Thyroid gland (tissue), 4 donors: Measurements from ENCODE around the gene SAT1.

Source experiments
- CTCF ChIP-seq, 6 experiments: fragments of 200-600 bp in 3 of 6; fragments of 450-650 bp in 3 of 6; sonication (generic) in 3 of 6; IDR thresholded peaks; one replicate each; pipeline ENCODE4 v1.5.1; 2016 to 2019; ENCODE audit warnings: antibody characterized with exemption in 6 of 6, mild to moderate bottlenecking in 2 of 6, inconsistent platforms in 1 of 6, moderate library complexity in 1 of 6
- POLR2A ChIP-seq, 2 donors: fragments of 450-650 bp; IDR thresholded peaks; one replicate each; pipeline ENCODE4 v1.6.1; 2017; ENCODE audit warnings: antibody characterized with exemption in 2 of 2, mild to moderate bottlenecking in 2 of 2, moderate library complexity in 1 of 2

- TF ChIP-seq POLR2A (IDR thresholded peaks at IDR 0.05) (no peak), CTCF (IDR thresholded peaks at IDR 0.05) (no peak)
Observed at GRCh38 chrX:23788946-23789345, 6.0 kb downstream of the SAT1 start.
